ENCODE results near the gene CACNA2D3.
A peak's percentile ranks its signal among the peaks of the same experiment; 100 is the strongest.

The CACNA2D3 gene

GRCh38 chr3:54131026-54131605 is 8.8 kb downstream of the CACNA2D3 start:
- no peak for DNase-seq (ENCODE audit: low read depth)
- Histone ChIP-seq H3K4me3 (ENCODE audit: low read length) (no peak overlapping the region), H3K27me3 (replicated peaks; ENCODE audit: control insufficient read depth, insufficient read depth, low read length) (peaks cover 3% of the 10 kb centered on the region), H3K9ac (ENCODE audit: low read length) (no peak overlapping the region), H3K9me3 (ENCODE audit: control insufficient read depth, low read length) (no peaks in the 10 kb centered on the region), H3K4me1 (ENCODE audit: control insufficient read depth, insufficient read depth, low read length) (no peaks in the 10 kb centered on the region), H3K36me3 (ENCODE audit: control insufficient read depth, insufficient read depth, low read length, severe bottlenecking) (no peaks in the 10 kb centered on the region)

GRCh38 chr3:54131890-54132289 is 9.5 kb downstream of the CACNA2D3 start:
- H3K4me1 ChIP-seq (ENCODE audit: control insufficient read depth, insufficient read depth, low read length) = no peaks in the 10 kb centered on the region
- H3K36me3 ChIP-seq (ENCODE audit: control insufficient read depth, insufficient read depth, low read length, severe bottlenecking) = no peaks in the 10 kb centered on the region
- H3K4me3 ChIP-seq (ENCODE audit: low read length) = no peak overlapping the region
- H3K9me3 ChIP-seq (ENCODE audit: control insufficient read depth, low read length) = no peaks in the 10 kb centered on the region
- no peak for DNase-seq (ENCODE audit: low read depth)
- peaks cover 10% of the 10 kb centered on the region for H3K27me3 ChIP-seq (replicated peaks; ENCODE audit: control insufficient read depth, insufficient read depth, low read length)
- no peak overlapping the region for H3K9ac ChIP-seq (ENCODE audit: low read length)

- Histone ChIP-seq H3K36me3 (ENCODE audit: control insufficient read depth, insufficient read depth, low read length, severe bottlenecking) (no peaks in the 10 kb centered on the region), H3K9me3 (ENCODE audit: control insufficient read depth, low read length) (no peaks in the 10 kb centered on the region), H3K4me1 (ENCODE audit: control insufficient read depth, insufficient read depth, low read length) (no peaks in the 10 kb centered on the region), H3K4me3 (ENCODE audit: low read length) (no peak overlapping the region), H3K9ac (ENCODE audit: low read length) (no peak overlapping the region), H3K27me3 (replicated peaks; ENCODE audit: control insufficient read depth, insufficient read depth, low read length) (peaks cover 12% of the 10 kb centered on the region)
- DNase-seq (ENCODE audit: low read depth) = no peak
Observed at GRCh38 chr3:54132685-54133084, 10.3 kb downstream of the CACNA2D3 start.

GRCh38 chr3:54133196-54133595 is 10.8 kb downstream of the CACNA2D3 start:
- Histone ChIP-seq H3K4me3 (ENCODE audit: low read length) (no peak overlapping the region), H3K9me3 (ENCODE audit: control insufficient read depth, low read length) (no peaks in the 10 kb centered on the region), H3K36me3 (ENCODE audit: control insufficient read depth, insufficient read depth, low read length, severe bottlenecking) (no peaks in the 10 kb centered on the region), H3K27me3 (replicated peaks; ENCODE audit: control insufficient read depth, insufficient read depth, low read length) (peaks cover 12% of the 10 kb centered on the region), H3K9ac (ENCODE audit: low read length) (no peak overlapping the region), H3K4me1 (ENCODE audit: control insufficient read depth, insufficient read depth, low read length) (no peaks in the 10 kb centered on the region)
- no peak for DNase-seq (ENCODE audit: low read depth)

GRCh38 chr3:54134155-54134554 is 11.8 kb downstream of the CACNA2D3 start:
- Histone ChIP-seq H3K9ac (ENCODE audit: low read length) (no peak overlapping the region), H3K4me3 (ENCODE audit: low read length) (no peak overlapping the region), H3K36me3 (ENCODE audit: control insufficient read depth, insufficient read depth, low read length, severe bottlenecking) (no peaks in the 10 kb centered on the region), H3K27me3 (replicated peaks; ENCODE audit: control insufficient read depth, insufficient read depth, low read length) (peaks cover 16% of the 10 kb centered on the region), H3K9me3 (ENCODE audit: control insufficient read depth, low read length) (no peaks in the 10 kb centered on the region), H3K4me1 (ENCODE audit: control insufficient read depth, insufficient read depth, low read length) (no peaks in the 10 kb centered on the region)
- DNase-seq (ENCODE audit: low read depth) = no peak

- Histone ChIP-seq H3K4me3 (ENCODE audit: low read length) (no peak overlapping the region), H3K9me3 (ENCODE audit: control insufficient read depth, low read length) (no peaks in the 10 kb centered on the region), H3K27me3 (replicated peaks; ENCODE audit: control insufficient read depth, insufficient read depth, low read length) (peaks cover 21% of the 10 kb centered on the region), H3K36me3 (ENCODE audit: control insufficient read depth, insufficient read depth, low read length, severe bottlenecking) (no peaks in the 10 kb centered on the region), H3K4me1 (ENCODE audit: control insufficient read depth, insufficient read depth, low read length) (no peaks in the 10 kb centered on the region), H3K9ac (ENCODE audit: low read length) (no peak overlapping the region)
- DNase-seq (ENCODE audit: low read depth) = no peak
Observed at GRCh38 chr3:54134713-54135112, 12.4 kb downstream of the CACNA2D3 start.

- H3K27me3 ChIP-seq (replicated peaks; ENCODE audit: control insufficient read depth, insufficient read depth, low read length) = peaks cover 31% of the 10 kb centered on the region
Observed at GRCh38 chr3:54137311-54137710, 15.0 kb downstream of the CACNA2D3 start.

GRCh38 chr3:54138937-54139547 is 16.7 kb downstream of the CACNA2D3 start:
- Histone ChIP-seq H3K9me3 (ENCODE audit: control insufficient read depth, low read length) (no peaks in the 10 kb centered on the region), H3K36me3 (ENCODE audit: control insufficient read depth, insufficient read depth, low read length, severe bottlenecking) (no peaks in the 10 kb centered on the region), H3K27me3 (replicated peaks; ENCODE audit: control insufficient read depth, insufficient read depth, low read length) (peaks cover 35% of the 10 kb centered on the region), H3K4me3 (ENCODE audit: low read length) (no peak overlapping the region), H3K4me1 (ENCODE audit: control insufficient read depth, insufficient read depth, low read length) (no peaks in the 10 kb centered on the region), H3K9ac (ENCODE audit: low read length) (no peak overlapping the region)
- DNase-seq (ENCODE audit: low read depth) = no peak

More at GRCh38 chr3:54137311-54137710, 15.0 kb downstream of the CACNA2D3 start:
- Histone ChIP-seq H3K9me3 (ENCODE audit: control insufficient read depth, low read length) (no peaks in the 10 kb centered on the region), H3K4me3 (ENCODE audit: low read length) (no peak overlapping the region), H3K4me1 (ENCODE audit: control insufficient read depth, insufficient read depth, low read length) (no peaks in the 10 kb centered on the region), H3K36me3 (ENCODE audit: control insufficient read depth, insufficient read depth, low read length, severe bottlenecking) (no peaks in the 10 kb centered on the region), H3K9ac (ENCODE audit: low read length) (no peak overlapping the region)
- no peak for DNase-seq (ENCODE audit: low read depth)

GRCh38 chr3:54139630-54140029 is 17.3 kb downstream of the CACNA2D3 start:
- Histone ChIP-seq H3K27me3 (replicated peaks; ENCODE audit: control insufficient read depth, insufficient read depth, low read length) (peaks cover 35% of the 10 kb centered on the region), H3K9ac (ENCODE audit: low read length) (no peak overlapping the region), H3K4me1 (ENCODE audit: control insufficient read depth, insufficient read depth, low read length) (no peaks in the 10 kb centered on the region), H3K36me3 (ENCODE audit: control insufficient read depth, insufficient read depth, low read length, severe bottlenecking) (no peaks in the 10 kb centered on the region), H3K4me3 (ENCODE audit: low read length) (no peak overlapping the region), H3K9me3 (ENCODE audit: control insufficient read depth, low read length) (no peaks in the 10 kb centered on the region)
- no peak for DNase-seq (ENCODE audit: low read depth)

GRCh38 chr3:54144284-54144683 is 21.9 kb downstream of the CACNA2D3 start:
- Histone ChIP-seq H3K36me3 (ENCODE audit: control insufficient read depth, insufficient read depth, low read length, severe bottlenecking) (no peaks in the 10 kb centered on the region), H3K9ac (ENCODE audit: low read length) (no peak overlapping the region), H3K27me3 (replicated peaks; ENCODE audit: control insufficient read depth, insufficient read depth, low read length) (peaks cover 23% of the 10 kb centered on the region), H3K4me1 (ENCODE audit: control insufficient read depth, insufficient read depth, low read length) (no peaks in the 10 kb centered on the region), H3K4me3 (ENCODE audit: low read length) (no peak overlapping the region), H3K9me3 (ENCODE audit: control insufficient read depth, low read length) (no peaks in the 10 kb centered on the region)
- DNase-seq (ENCODE audit: low read depth) = no peak

GRCh38 chr3:54146506-54147239 is 24.3 kb downstream of the CACNA2D3 start:
- H3K4me3 ChIP-seq (ENCODE audit: low read length) = no peak overlapping the region

More at GRCh38 chr3:54146506-54147239, 24.3 kb downstream of the CACNA2D3 start:
- Histone ChIP-seq H3K9ac (ENCODE audit: low read length) (no peak overlapping the region), H3K27me3 (replicated peaks; ENCODE audit: control insufficient read depth, insufficient read depth, low read length) (peaks cover 23% of the 10 kb centered on the region), H3K4me1 (ENCODE audit: control insufficient read depth, insufficient read depth, low read length) (no peaks in the 10 kb centered on the region), H3K9me3 (ENCODE audit: control insufficient read depth, low read length) (no peaks in the 10 kb centered on the region), H3K36me3 (ENCODE audit: control insufficient read depth, insufficient read depth, low read length, severe bottlenecking) (no peaks in the 10 kb centered on the region)
- peak; percentile 50 for DNase-seq (ENCODE audit: low read depth)
